ENCODE measurements around the gene DCXR.

Gene DCXR

DNA sequence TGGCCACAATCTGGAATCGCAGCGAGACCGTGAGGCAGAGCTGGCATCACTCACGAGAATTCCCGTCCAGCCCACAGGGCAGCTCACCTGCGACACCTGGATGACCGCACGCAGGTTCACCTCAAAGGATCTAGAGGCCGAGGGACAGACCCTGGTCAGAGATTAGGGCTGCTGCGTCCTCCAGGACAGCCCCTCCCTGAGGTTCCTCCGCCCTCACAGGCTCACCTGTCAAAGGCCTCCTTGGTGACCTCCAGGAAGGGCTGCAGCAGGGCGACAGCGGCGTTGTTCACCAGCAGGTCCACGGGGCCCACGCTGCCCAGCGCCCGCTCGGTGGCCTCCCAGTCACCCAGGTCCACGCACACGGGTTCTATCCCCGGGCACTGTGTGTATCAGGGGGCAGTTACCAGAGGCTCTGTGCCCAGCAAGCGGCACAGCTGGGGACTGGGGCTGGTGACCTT is 834 bp downstream of the DCXR start:
- DNase-seq: no peak

DNA sequence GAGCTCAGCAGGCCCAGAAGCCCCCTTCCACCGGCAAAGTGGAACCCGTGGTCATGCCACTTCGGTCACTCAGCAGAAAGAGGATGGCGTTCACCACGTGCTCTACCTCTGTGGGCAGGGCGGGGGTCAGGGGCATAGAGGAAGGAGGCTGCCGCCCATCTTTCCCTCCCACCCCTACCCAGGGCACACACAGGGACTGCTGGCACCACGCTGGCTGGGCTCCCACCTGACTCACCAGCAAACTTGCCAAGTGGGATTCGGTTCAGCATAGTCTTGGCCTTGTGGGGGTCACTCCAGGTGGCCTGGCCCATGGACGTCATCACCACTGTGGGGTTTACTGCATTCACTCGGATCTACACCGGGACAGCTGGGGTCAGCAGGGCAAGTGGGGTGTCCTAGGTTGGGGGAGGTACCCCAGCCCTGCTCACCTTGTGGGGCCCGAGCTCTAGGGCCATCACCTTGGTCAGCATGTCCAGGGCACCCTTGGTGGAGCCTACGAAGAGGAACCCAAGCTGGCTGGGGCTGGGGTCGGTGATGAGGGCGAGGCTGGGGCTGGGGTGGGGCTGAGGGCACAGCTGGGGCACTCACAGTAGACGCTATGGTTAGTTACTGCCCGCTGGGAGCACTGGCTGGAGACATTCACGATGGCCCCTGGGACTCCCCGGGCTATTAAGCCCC is 1.4 kb downstream of the DCXR start:
- no peak for DNase-seq

DNA sequence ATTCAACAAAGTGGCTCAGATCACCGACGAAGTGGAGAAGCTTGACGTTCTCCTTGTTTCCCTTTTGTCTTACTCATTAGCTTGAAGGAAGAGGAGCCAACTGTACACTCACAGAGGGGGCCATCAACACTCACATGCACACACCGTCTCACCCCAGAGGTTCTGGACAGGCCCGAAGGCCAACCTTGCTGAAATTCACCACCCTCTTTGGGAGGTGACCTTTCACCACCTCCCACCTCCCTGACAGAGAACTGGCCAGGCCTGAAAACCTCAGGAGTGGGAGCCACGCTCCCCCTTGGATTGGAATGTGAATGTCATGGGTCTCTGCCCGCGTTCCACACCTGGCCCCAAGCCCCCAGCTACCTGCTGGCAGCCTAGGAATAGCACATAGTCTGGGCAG is 2.0 kb downstream of the DCXR start:
- no peak for DNase-seq

DNA sequence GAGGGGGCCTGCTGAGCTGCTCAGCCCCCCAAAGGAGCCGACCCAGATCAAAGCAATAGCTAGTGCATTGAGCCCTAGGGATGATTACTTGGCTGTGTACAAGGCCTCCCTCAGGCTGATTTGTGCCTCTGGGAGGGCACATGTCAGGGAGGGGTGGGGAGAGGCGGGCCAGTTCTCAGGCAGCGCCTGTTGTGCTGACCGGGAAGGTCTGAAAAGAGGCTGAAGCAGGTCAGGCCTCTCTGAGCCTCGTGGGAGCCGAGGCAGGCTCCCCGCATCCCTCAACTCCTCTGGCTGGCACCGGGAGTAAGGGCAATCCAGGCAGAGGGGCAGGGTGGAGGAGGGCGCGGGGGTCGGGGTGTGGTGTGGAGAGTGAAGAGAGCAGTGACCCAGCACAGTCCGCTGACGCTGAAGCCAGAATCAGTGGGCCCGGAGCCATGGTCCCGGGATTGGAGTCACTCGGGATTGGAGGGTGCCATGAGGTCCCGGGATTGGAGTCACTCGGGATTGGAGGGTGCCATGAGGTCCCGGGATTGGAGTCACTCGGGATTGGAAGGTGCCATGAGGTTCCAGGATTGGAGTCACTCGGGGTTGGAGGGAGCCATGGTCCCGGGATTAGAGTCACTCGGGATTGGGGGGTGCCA is 3.0 kb downstream of the DCXR start:
- DNase-seq: no peak

DNA sequence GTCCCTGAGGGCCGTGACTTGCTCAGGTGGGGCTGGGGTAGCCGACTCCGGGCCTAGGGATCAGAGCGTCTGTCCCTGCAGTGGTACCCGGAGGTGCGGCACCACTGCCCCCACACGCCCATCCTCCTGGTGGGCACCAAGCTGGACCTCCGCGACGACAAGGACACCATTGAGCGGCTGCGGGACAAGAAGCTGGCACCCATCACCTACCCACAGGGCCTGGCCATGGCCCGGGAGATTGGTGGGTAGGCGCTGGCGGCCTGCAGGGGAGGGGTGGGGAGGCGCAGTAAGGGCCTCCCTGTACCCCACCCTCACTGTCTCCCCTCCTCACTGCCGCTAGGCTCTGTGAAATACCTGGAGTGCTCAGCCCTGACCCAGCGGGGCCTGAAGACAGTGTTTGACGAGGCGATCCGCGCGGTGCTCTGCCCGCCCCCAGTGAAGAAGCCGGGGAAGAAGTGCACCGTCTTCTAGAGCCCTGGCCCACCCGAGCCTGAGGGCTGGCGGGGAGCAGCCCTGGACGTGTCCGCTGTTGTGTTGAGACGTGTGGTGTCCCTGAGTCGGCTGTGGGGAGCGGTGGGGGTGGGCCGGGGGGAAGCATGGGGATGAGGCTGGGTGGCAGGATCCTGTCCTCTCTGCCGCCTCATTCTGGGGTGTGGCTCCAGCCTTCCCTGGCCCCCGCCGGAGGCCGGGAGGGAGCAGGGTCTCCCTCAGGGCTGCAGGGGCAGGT is 4.0 kb downstream of the DCXR start:
- no peak for DNase-seq

DNA sequence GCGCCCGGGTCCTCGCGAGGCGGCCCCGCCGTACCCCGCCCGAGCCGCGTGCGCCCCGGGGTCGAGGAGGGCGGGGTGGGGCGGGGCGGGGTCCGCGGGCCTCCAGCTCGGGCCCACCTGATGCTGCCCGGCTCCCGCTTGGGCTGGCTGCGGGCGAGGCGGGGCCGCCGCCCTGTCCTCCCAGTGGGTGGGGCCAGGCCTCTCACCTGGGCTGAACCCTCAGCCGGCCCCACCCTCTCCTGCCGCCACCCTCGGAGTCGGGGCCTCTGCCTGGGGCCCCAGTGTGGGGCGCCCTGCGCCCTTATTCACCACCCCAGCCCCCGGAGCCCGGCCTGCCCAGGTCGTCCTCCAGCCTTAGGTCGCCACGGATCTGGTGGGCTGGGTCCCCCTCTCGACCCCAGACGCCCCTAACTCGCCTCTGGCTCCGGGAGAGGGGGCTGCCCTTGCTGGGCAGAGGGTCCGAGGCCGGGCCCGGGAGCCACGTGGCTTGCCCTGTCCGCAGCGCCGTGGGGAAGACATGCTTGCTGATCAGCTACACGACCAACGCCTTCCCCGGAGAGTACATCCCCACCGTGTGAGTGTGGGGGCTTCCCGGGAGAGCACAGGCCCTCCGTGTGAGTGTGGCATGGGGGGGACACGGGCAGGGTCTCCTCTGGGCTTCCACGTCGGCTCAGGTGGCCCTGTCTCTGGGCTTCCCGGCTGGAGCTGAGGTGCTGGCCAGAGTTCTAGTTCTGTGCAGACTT is 5.4 kb downstream of the DCXR start:
- DNase-seq: peak; percentile 60

DNA sequence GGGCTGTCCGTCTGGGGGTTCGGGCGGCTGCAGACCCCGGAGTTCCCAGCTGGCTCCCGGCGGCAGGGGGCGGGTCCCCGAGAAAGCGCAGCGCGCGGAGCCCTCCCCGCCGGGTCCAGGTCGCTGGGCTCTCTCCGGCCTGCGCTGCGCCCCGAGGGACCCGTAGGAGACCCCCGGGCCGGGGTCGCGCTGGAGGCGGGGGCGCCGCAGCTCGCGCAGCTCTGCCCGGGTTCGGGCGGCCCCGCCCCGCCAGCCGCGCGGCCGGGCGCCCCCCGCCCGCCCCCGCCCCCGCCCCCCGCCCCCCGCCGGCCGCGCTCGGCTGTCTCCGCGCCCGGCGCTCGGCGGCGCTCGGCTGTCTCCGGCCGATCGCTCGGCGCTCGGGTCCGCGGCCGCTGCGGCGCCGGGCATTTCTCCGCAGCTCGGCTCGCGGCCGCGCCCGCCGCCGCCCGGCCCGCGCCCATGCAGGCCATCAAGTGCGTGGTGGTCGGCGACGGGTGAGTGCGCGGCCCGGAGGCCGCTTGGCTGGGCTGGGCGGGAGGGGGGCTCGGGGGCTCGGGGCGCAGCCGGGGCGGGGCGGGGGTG is 6.1 kb downstream of the DCXR start, which contains the start of gene RAC3:
Gene RAC3 (plus strand): TSS at position 376 of the 582 bp plus-strand sequence. CDS start 84 bp downstream, at position 460.
- no peak for DNase-seq

DNA sequence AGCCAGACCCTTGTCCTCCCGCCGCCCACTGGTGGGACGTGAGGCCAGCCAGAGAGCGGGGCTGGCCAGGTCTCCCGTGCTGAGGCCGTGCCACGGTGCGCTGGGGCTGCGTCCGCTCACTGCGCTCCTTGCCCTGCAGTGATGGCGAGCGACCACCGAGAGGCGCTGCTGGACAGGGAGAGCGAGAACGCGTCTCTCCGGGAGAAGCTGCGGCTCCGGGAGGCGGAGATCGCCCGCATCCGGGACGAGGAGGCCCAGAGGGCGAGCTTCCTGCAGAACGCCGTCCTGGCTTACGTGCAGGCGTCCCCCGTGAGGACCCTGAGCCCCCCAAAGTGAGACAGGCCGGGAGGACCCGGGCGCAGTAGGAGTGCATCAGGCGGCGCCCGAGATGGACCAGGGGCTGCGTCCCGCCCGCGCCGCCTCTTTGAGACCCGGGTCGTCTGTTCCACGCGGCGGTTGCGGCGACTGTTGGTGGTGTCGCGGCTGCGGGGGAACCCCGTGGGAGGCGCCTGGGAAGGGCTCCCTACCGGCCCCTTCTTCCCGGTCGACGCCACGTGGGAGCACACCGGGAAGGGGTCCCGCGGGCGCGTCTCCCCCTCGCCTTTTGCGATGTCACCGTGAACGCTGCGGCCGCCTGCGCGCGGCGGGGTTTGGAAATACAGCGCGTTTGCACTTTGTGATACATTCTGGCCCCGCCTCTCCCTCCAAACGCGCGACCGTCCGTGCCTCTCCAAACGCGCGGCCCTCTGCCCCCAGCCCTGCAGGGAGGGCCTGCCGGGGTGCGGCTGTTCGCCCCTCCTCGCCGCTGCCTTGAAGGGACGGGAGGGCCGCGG is 6.8 kb downstream of the DCXR start:
- peak; percentile 89 for DNase-seq

DNA sequence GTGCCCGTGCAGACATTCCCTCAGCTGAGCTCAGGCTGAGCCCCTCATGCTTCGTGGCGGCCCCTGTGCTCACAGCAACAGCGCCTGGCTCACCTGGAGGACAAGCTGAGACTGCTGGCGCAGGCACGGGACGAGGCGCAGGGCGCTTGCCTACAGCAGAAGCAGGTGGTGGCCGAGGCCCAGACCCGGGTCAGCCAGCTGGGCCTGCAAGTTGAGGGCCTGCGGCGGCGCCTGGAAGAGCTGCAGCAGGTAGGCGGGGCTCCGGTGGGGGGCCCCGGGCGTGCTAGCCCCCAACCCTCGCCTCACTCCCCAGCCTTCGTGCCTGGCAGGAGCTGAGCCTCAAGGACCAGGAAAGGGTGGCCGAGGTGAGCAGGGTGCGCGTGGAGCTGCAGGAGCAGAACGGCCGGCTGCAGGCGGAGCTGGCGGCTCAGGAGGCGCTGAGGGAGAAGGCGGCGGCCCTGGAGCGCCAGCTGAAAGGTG is 7.5 kb downstream of the DCXR start:
- DNase-seq: no peak

DNA sequence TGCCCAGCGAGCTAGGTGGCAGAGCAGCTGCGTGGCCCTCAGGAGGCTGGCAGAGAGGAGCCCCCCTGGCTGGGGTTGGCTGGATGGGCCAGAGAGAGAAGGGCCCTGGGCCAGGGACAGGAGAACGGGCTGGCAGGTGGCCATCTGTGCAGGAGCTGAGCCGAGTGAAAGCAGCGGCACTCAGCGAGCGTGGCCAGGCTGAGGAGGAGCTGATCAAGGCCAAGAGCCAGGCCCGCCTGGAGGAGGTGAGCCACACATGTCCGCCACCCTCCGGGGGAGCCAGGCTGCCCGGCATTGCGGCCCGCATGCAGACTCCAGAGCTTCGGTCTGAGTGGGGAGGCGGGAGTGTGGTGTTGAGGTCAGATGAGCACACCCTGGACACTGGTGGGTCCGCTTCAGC is 8.1 kb downstream of the DCXR start:
- no peak for DNase-seq

DNA sequence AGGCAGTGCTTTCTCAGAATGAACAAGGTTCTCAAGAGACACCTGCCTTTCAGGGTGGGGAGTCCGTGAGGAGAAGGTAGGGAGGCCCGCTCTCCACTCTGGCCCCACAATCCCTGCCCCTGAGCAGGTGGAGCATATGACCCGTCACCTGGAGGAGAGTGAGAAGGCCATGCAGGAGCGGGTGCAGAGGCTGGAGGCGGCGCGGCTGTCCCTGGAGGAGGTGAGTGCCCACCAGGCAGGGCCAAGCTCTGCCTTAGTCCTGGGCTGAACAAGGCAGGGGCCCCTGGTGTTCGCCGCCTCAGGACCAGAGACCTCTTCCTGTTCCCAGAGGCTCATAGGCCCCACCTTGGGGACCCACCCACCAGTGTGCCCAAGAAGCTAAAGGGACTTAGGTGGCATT is 8.5 kb downstream of the DCXR start:
- no peak for DNase-seq

DNA sequence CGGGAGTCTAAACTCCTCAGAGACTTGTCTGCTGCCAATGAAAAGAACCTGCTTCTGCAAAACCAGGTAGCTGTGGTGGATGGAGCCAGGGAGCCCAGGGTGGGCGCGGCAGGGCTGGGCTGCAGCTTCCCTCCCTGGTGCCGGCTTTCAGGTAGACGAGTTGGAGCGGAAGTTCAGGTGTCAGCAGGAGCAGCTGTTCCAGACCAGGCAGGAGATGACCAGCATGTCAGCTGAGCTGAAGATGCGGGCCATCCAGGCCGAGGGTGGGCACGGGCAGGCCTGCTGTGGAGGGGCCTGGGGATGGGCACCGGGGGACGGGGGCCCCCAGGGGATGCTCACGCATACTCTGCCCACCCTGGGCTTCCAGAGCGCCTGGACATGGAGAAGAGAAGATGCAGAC is 9.3 kb downstream of the DCXR start:
- DNase-seq: no peak

DNA sequence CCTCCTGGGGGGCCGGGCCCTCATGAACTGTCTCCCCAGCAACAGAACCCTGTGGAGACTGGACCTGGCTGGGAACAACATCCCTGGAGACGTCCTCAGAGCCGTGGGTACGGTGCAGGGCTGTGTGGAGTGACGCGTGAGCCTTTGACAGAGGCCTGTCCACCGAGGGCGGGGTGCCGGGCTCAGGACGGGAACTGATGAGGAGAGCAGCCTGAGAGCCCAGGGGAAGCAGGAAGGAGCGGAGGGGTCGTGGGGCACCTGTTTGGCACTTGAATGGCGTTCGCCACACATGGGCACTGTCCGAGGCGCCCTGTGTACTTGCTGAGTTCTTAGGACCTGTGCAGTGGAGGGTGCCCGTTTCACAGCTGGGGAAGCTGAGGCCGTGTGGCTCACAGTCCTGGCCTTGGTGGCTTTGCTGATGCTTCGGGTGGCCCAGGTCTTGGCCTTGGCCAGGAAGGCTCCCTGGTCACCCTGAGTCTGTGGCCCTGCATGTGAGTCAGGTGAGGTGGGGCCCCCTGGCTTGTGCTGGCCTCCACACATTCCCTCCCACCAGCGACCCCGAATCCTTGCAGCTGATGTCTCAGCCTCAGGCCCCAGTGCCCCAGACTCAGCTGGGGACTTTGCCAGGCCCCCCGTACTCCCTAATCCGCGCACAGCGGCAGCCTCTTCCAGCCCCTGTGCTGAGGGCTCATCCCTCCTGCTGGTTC is 11.9 kb downstream of the DCXR start:
- DNase-seq: no peak

DNA sequence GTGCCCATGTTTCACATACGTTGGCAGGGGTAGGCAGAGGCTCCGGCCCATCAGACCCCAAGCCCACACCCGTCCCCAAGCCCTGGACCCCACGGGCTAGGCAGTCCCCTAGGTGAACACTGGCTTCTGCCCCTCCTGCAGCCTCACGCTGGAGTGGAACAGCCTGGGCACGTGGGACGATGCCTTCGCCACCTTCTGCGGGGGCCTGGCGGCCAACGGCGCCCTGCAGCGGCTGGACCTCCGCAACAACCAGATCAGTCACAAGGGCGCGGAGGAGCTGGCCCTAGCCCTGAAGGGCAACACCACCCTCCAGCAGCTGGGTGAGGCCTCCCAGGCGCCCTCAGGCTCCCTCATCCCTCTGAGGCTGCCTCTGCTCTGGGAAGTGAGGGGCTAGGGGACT is 12.6 kb downstream of the DCXR start:
- DNase-seq: no peak

DNA sequence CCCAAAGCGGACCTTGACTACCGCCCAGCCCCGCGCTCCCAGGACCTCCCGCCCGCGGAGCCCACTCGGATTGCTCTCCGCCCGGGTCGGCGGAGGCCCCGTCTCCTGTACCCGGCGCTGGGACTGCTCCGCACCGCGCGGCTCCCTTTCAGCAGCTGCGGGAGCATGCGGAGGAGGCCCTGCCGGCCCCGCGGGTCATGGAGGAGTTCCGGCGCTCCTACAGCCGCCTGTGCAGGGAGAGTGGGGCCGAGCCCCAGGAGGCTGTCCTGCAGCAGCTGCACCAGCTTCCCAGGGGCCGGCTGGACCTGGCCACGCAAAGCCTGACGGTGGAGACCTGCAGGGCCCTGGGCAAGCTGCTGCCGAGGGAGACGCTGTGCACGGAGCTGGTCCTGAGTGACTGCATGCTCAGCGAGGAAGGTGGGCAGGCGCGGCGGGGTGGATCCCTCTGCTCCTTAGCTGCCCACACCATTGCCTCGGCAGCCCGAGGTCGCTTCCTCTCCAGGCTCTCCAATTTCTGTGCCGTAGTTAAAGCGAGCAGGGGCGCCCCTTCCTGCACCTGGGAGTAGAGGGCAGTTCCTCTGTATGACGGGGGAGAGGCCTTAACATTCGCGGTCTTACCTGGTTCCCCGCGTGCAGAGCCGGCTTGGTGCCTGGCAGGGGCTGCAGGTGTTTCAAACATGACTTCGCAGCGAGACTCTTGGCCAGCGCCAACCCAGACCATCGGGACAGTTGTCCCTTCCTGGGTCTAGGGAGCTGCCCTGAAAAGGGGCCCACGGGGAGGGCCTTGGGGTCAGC is 13.9 kb downstream of the DCXR start:
- DNase-seq: peak; percentile 27

DNA sequence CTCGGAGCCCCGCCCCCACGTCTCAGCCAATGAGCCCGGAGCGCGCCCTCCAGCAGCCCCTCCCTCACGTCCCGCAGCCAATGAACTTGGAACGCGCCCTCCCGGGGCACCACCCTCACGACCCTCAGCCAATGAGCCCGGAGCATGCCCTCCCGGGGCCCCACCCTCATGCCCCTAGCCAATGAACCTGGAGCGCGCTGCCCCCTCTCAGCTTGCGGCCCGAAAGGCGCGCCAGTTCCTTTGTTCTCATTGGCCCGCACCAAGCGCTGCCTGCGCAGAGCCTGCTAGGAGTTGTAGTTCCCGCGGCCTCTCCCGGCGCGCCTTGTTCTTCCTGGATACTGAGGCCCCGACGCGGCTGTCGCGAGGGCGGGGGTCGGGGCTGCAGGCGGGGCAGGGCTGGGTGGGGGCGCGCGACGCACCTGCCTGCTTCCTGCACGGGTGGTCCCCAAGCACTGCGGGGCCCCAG is 14.5 kb downstream of the DCXR start, which contains the start of gene LRRC45:
Gene LRRC45 (plus strand): TSS at position 325 of the 466 bp plus-strand sequence. CDS start 339 bp downstream, outside the sequence.
- peak; percentile 100 for DNase-seq

DNA sequence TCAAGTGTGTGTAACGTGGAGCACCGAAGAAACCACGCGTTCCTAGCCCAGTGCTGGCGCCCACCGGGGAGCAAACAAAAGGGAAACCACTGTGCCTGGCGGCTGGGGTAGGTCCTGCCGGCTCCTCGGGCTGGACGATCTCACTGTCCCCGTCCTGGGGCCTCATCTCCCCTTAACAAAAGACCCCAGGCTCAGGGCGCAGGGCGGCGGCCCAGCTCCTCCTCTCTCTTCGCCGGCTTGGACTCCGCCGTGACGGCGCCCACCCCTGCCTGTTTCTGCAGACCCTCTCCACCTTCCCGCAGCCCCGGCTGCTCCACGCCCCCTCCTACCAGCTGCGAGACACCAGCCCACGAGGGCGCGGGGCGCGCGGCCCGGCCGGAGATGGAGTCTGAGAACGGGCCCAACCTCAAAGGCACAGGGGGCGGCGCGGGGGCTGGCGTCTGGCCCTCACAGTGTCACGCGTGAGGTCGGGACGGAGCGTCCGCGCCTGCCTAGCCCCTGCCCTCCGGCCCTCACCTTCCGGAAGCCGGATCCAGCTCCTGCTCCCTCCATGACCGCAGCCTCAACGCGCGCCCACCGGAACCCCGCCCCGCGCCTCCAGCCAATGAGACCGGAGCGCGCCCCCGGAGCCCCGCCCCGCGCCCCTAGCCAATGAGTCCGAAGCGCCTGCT is 15.1 kb downstream of the DCXR start, which contains the start of gene CENPX:
Gene CENPX (minus strand): TSS at position 569 of the 671 bp plus-strand sequence. CDS start 17 bp downstream, at position 552.
- no peak for DNase-seq

DNA sequence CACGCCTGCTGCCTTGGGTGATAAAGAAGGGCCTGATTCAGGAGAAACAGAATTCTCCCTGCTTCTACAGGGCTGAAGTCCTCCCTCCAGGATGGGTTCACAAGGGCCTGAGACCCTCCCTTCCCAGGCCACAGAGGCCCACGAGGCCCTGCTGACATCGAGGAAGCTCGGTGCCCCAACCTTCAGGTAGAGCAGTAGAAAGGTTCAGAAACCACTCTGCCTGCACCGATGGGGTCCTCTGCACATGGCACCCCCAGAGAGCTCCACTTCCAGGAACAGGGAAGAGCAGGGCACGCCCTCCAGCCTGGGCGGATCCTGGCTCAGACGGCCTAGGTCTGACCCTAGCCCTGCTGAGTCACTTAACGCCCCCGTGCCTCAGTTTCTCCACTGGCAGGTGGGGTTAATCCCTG is 15.6 kb downstream of the DCXR start:
- DNase-seq: no peak
